HCT116 (cell line): ENCODE measurements around the gene DDR1. TPM values are rescaled to one million over a fixed set of nuclear protein-coding genes. Genes with fewer than 3 reads are reported as not detected.

ENCODE experiments used
- ATAC-seq: fragments of 200-7000 bp; cut with Tn5 transposase; 2 replicates; pipeline ENCODE4 v1.9.1; 2020; ENCODE audit warnings: mild to moderate bottlenecking, moderate library complexity
- BruUV-seq: library from RNA; stranded (reverse); fragments of 400-500 nt; replicated peaks from 2 replicates; lab custom pipeline; 2021; lab: Mats Ljungman, UMichigan
- CTCF ChIA-PET: fragments of 300-600 bp; sonication (Branson Sonifier 250); formaldehyde crosslinking; loops from one replicate; lab custom pipeline; 2021; ENCODE audit warnings: antibody characterized with exemption; lab: Charles Lee
- POLR2A ChIA-PET: fragments of 300-600, 350-600 bp; sonication (Branson Sonifier 250); formaldehyde crosslinking; loops from one replicate; lab custom pipeline; 2021; ENCODE audit warnings: antibody characterized with exemption; lab: Charles Lee
- RAD21 ChIA-PET, 2 experiments: fragments of 300-600 bp; sonication (Branson Sonifier 250); formaldehyde crosslinking; loops; one replicate each; lab custom pipeline; 2023; ENCODE audit warnings: low total read pairs in 2 of 2; ENCODE audit not compliant: uncharacterized antibody in 2 of 2, unreplicated experiment in 2 of 2, low non-redundant PET in 1 of 2; lab: Charles Lee
- DNase-seq: peaks from one replicate; pipeline ENCODE4 v3.0.0-alpha.2; 2010; ENCODE audit warnings: low read depth, low spot score
- H2AFZ ChIP-seq: fragments of 200-600 bp; shearing (Covaris generic), sonication (generic); 2 replicates; pipeline ENCODE4 v1.6.1; 2017; ENCODE audit warnings: low read depth, mixed run types, mixed read lengths, antibody characterized with exemption, low read length; ENCODE audit not compliant: poor library complexity, severe bottlenecking
- H3K27ac ChIP-seq: 2 replicates; pipeline ENCODE4 v1.5.1; 2012; ENCODE audit warnings: low read depth, low read length
- H3K27me3 ChIP-seq: fragments of 200-600 bp; sonication (generic); 2 replicates; pipeline ENCODE4 v1.6.1; 2016; ENCODE audit warnings: mixed run types, low read length, mixed read lengths; ENCODE audit not compliant: insufficient read depth
- H3K36me3 ChIP-seq, 2 experiments: fragments of 200-500 bp in 1 of 2; fragments of 200-600 bp in 1 of 2; sonication (Bioruptor generic) in 1 of 2; sonication (generic) in 1 of 2; 2 replicates each; pipeline versions ENCODE4 v1.5.1 to v1.6.1; 2014 to 2016; ENCODE audit warnings: low read length in 2 of 2, inconsistent platforms in 1 of 2, mixed read lengths in 1 of 2, mixed run types in 1 of 2; ENCODE audit not compliant: insufficient read depth in 2 of 2, control insufficient read depth in 1 of 2
- H3K4me1 ChIP-seq, 2 experiments: fragments of 200-600 bp in 1 of 2; sonication (generic) in 1 of 2; 2 replicates each; pipeline versions ENCODE4 v1.5.1 to v1.6.1; 2012 to 2017; ENCODE audit warnings: low read length in 2 of 2, inconsistent platforms in 1 of 2, mild to moderate bottlenecking in 1 of 2, mixed read lengths in 1 of 2, mixed run types in 1 of 2, moderate library complexity in 1 of 2; ENCODE audit not compliant: insufficient read depth in 2 of 2, control insufficient read depth in 1 of 2
- H3K4me2 ChIP-seq: fragments of 200-600 bp; sonication (generic); 2 replicates; pipeline ENCODE4 v1.6.1; 2017; ENCODE audit warnings: mixed run types, low read length, mixed read lengths
- H3K4me3 ChIP-seq, 2 experiments: fragments of 200-600 bp in 1 of 2; sonication (generic) in 1 of 2; replicated peaks in 1 of 2; 2 replicates each; pipeline ENCODE4 v1.5.1; 2011 to 2016; ENCODE audit warnings: low read length in 2 of 2, control low read depth in 1 of 2, low read depth in 1 of 2, mild to moderate bottlenecking in 1 of 2, mixed read lengths in 1 of 2, mixed run types in 1 of 2
- H3K79me2 ChIP-seq: fragments of 200-600 bp; sonication (generic); 2 replicates; pipeline ENCODE4 v1.6.1; 2017; ENCODE audit warnings: mild to moderate bottlenecking, mixed run types, low read length, moderate library complexity, mixed read lengths; ENCODE audit not compliant: insufficient read depth
- H3K9ac ChIP-seq: fragments of 200-600 bp; sonication (generic); 2 replicates; pipeline ENCODE4 v1.6.1; 2016; ENCODE audit warnings: low read length, mixed read lengths
- H3K9me2 ChIP-seq: fragments of 200-600 bp; sonication (generic), shearing (Covaris generic); 2 replicates; pipeline ENCODE4 v1.6.1; 2017; ENCODE audit warnings: mixed run types, mild to moderate bottlenecking, moderate library complexity; ENCODE audit not compliant: insufficient read depth
- H3K9me3 ChIP-seq, 2 experiments: fragments of 200-500 bp in 1 of 2; fragments of 200-600 bp in 1 of 2; sonication (Bioruptor generic) in 1 of 2; sonication (generic) in 1 of 2; 2 replicates each; pipeline ENCODE4 v1.6.1; 2014 to 2017; ENCODE audit warnings: low read length in 2 of 2, mixed read lengths in 2 of 2, inconsistent platforms in 1 of 2, low read depth in 1 of 2, mild to moderate bottlenecking in 1 of 2, mixed run types in 1 of 2, moderate library complexity in 1 of 2; ENCODE audit not compliant: control insufficient read depth in 1 of 2, insufficient read depth in 1 of 2
- H4K20me1 ChIP-seq: fragments of 200-600 bp; sonication (generic), shearing (Covaris generic); 2 replicates; pipeline ENCODE4 v1.6.1; 2017; ENCODE audit warnings: mixed run types, mild to moderate bottlenecking, moderate library complexity; ENCODE audit not compliant: insufficient read depth
- CEBPB ChIP-seq: IDR thresholded peaks from 2 replicates; pipeline ENCODE4 v1.6.1; 2012; ENCODE audit warnings: low read depth
- FOSL1 ChIP-seq: IDR thresholded peaks from 2 replicates; pipeline ENCODE4 v1.6.1; 2012; ENCODE audit warnings: low read depth
- JUND ChIP-seq: IDR thresholded peaks from 2 replicates; pipeline ENCODE4 v1.6.1; 2012
- POLR2A ChIP-seq: IDR thresholded peaks from 2 replicates; pipeline ENCODE4 v1.7.0; 2011; ENCODE audit warnings: borderline replicate concordance; ENCODE audit not compliant: insufficient read depth, insufficient read length; ENCODE audit errors: extremely low read depth
- RAD21 ChIP-seq: IDR thresholded peaks from 2 replicates; pipeline ENCODE4 v1.6.1; 2012; ENCODE audit warnings: low read depth, mild to moderate bottlenecking
- SIN3A ChIP-seq: IDR thresholded peaks from 2 replicates; pipeline ENCODE4 v1.6.1; 2012; ENCODE audit warnings: low read depth
- ZBTB33 ChIP-seq: IDR thresholded peaks from 2 replicates; pipeline ENCODE4 v1.6.1; 2011; ENCODE audit warnings: mild to moderate bottlenecking, low read length, moderate library complexity; ENCODE audit not compliant: insufficient replicate concordance; ENCODE audit errors: extremely low read depth
- intact Hi-C: fragments of 100-400 bp; cut with micrococcal nuclease; formaldehyde crosslinking; loops from 2 replicates; pipeline ENCODE4 v1.10.0; 2022
- total RNA-seq: library from RNA; stranded (reverse); gene quantifications from one replicate; pipeline ENCODE4 v1.2.1, GENCODE V29; 2021; ENCODE audit not compliant: unreplicated experiment
- TF ChIP-seq, protein P1 (sequence below), 3 experiments: fragments of 200-600 bp in 1 of 3; sonication (generic) in 1 of 3; IDR thresholded peaks in 2 of 3; conservative IDR thresholded peaks in 1 of 3; 2 replicates each; pipeline ENCODE4 v1.5.1; 2012 to 2017; ENCODE audit warnings: low read depth in 2 of 3, low read length in 2 of 3, antibody characterized with exemption in 1 of 3, borderline replicate concordance in 1 of 3, control low read depth in 1 of 3, mild to moderate bottlenecking in 1 of 3, mixed read lengths in 1 of 3, mixed run types in 1 of 3, moderate library complexity in 1 of 3; ENCODE audit not compliant: insufficient read depth in 1 of 3
- TF ChIP-seq, protein P2 (sequence below): IDR thresholded peaks from 2 replicates; pipeline ENCODE4 v1.6.1; 2012

The DDR1 gene
- total RNA-seq, 1 experiment from 2014 or later, result 211 TPM

GRCh38 chr6:30944051-30944450, 59.7 kb downstream of the DDR1 start:
- no peak overlapping the region for H3K4me2 ChIP-seq
- no peak overlapping the region for H3K27ac ChIP-seq
- ChIA-PET POLR2A (no interaction called here), CTCF (interaction anchor here (0.7 kb wide), 1 partner anchor 143 kb away, joined by 5 read pairs; no protein-coding TSS in a partner anchor), RAD21 (no interaction called here)
- no peaks in the 10 kb centered on the region for H3K9me2 ChIP-seq
- intact Hi-C loops, result no loop called here
- TF ChIP-seq SIN3A, result no peak
- TF ChIP-seq FOSL1, result no peak
- TF ChIP-seq JUND, result no peak
- TF ChIP-seq, protein P1, sequence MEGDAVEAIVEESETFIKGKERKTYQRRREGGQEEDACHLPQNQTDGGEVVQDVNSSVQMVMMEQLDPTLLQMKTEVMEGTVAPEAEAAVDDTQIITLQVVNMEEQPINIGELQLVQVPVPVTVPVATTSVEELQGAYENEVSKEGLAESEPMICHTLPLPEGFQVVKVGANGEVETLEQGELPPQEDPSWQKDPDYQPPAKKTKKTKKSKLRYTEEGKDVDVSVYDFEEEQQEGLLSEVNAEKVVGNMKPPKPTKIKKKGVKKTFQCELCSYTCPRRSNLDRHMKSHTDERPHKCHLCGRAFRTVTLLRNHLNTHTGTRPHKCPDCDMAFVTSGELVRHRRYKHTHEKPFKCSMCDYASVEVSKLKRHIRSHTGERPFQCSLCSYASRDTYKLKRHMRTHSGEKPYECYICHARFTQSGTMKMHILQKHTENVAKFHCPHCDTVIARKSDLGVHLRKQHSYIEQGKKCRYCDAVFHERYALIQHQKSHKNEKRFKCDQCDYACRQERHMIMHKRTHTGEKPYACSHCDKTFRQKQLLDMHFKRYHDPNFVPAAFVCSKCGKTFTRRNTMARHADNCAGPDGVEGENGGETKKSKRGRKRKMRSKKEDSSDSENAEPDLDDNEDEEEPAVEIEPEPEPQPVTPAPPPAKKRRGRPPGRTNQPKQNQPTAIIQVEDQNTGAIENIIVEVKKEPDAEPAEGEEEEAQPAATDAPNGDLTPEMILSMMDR (IDR thresholded peaks at IDR 0.05 in 2 of 3, conservative IDR thresholded peaks at IDR 0.05 in 1 of 3; ENCODE audit: borderline replicate concordance in 1 of 3, insufficient read depth in 1 of 3, low read depth in 2 of 3, low read length in 2 of 3), result no peak
- TF ChIP-seq, protein P2, sequence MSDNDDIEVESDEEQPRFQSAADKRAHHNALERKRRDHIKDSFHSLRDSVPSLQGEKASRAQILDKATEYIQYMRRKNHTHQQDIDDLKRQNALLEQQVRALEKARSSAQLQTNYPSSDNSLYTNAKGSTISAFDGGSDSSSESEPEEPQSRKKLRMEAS, result no peak
- no peak for TF ChIP-seq ZBTB33
- no peak for TF ChIP-seq CEBPB
- TF ChIP-seq POLR2A, result no peak
- TF ChIP-seq RAD21, result no peak
- DNase-seq (no peak), ATAC-seq (no peak)
- H3K9me3 ChIP-seq, result no peaks in the 10 kb centered on the region
- H3K4me1 ChIP-seq, result peaks cover 14 to 19% of the 10 kb centered on the region in 2 experiments
- H3K4me3 ChIP-seq, result no peak overlapping the region
- H3K36me3 ChIP-seq, result no peaks in the 10 kb centered on the region
- no peaks in the 10 kb centered on the region for H3K79me2 ChIP-seq
- BruUV-seq, result no TSS peak
- no peaks in the 10 kb centered on the region for H3K27me3 ChIP-seq
- no peak overlapping the region for H3K9ac ChIP-seq
- H2AFZ ChIP-seq, result no peak overlapping the region
- no peaks in the 10 kb centered on the region for H4K20me1 ChIP-seq
